HG02623 (cell line): ENCODE measurements around the gene CERS5.

Source experiments
- ATAC-seq: cut with Tn5 transposase; IDR thresholded peaks from one replicate; pipeline ENCODE4 v1.9.1; 2021; ENCODE audit warnings: moderate library complexity; ENCODE audit not compliant: unreplicated experiment

CERS5 gene

GRCh38 chr12:50142993-50143392, 24.2 kb downstream of the CERS5 start:
- no peak for ATAC-seq

- no peak for ATAC-seq
These were observed 34.5 kb downstream of the CERS5 start for GRCh38 chr12:50132505-50133135.

- no peak for ATAC-seq
These were observed 37.9 kb downstream of the CERS5 start for GRCh38 chr12:50129290-50129689.

GRCh38 chr12:50127546-50127945, 39.6 kb downstream of the CERS5 start:
- no peak for ATAC-seq

GRCh38 chr12:50123203-50123602, 44.0 kb downstream of the CERS5 start:
- ATAC-seq, result no peak

GRCh38 chr12:50121641-50122040, 45.5 kb downstream of the CERS5 start:
- no peak for ATAC-seq

GRCh38 chr12:50120953-50121352, 46.2 kb downstream of the CERS5 start:
- ATAC-seq, result no peak

GRCh38 chr12:50120521-50120920, 46.6 kb downstream of the CERS5 start:
- no peak for ATAC-seq

GRCh38 chr12:50119387-50119786, 47.8 kb downstream of the CERS5 start:
- ATAC-seq, result no peak

- ATAC-seq, result no peak
These were observed 50.0 kb downstream of the CERS5 start for GRCh38 chr12:50117057-50117622.

GRCh38 chr12:50112456-50113218, 54.5 kb downstream of the CERS5 start:
- ATAC-seq, result no peak

GRCh38 chr12:50111693-50112455, 55.3 kb downstream of the CERS5 start, which contains the start of gene COX14:
Gene COX14 (plus strand): TSS chr12:50112236. CDS start chr12:50120044, 7,808 bp downstream.
- ATAC-seq, result peak; percentile 74

GRCh38 chr12:50111395-50111692, 55.8 kb downstream of the CERS5 start:
- ATAC-seq, result no peak

GRCh38 chr12:50110762-50111351, 56.3 kb downstream of the CERS5 start:
- ATAC-seq, result no peak

- no peak for ATAC-seq
These were observed 56.9 kb downstream of the CERS5 start for GRCh38 chr12:50110127-50110761.

GRCh38 chr12:50109319-50109718, 57.9 kb downstream of the CERS5 start:
- ATAC-seq, result no peak

- no peak for ATAC-seq
These were observed 59.5 kb downstream of the CERS5 start for GRCh38 chr12:50107416-50108268.

GRCh38 chr12:50106907-50107306, 60.3 kb downstream of the CERS5 start:
- ATAC-seq, result no peak

GRCh38 chr12:50105913-50106450, 61.2 kb downstream of the CERS5 start:
- no peak for ATAC-seq
